K562 (cell line): ENCODE data around the gene RHBDD1. TPM values are rescaled to one million over a fixed set of nuclear protein-coding genes. Genes with fewer than 3 reads are reported as not detected.

Source experiments
- ATAC-seq: fragments of 200-7000 bp; cut with Tn5 transposase; 3 replicates; pipeline ENCODE4 v1.9.1; 2020; ENCODE audit warnings: moderate library complexity
- BruUV-seq: library from RNA; stranded (reverse); fragments of 400-500 nt; replicated peaks from 2 replicates; lab custom pipeline; 2021; lab: Mats Ljungman, UMichigan
- CTCF ChIA-PET: fragments of 300-600 bp; formaldehyde crosslinking; extraction: SDS; loops from one replicate; lab custom pipeline; 2021; ENCODE audit warnings: low intra/inter-chr PET ratio; lab: Yijun Ruan, JAX
- POLR2A ChIA-PET: fragments of 300-600, 350-650 bp; sonication (Branson Sonifier 250); formaldehyde crosslinking; extraction: SDS; loops from one replicate; lab custom pipeline; 2021; ENCODE audit warnings: antibody characterized with exemption, inconsistent platforms; lab: Yijun Ruan, JAX
- DNase-seq, 4 experiments: peaks; one replicate each; pipeline versions ENCODE4 v3.0.0 to v3.0.0-alpha.2; 2011 to 2018; ENCODE audit warnings: low spot score in 3 of 4, mixed read lengths in 3 of 4; ENCODE audit errors: extremely low read depth in 1 of 4
- FAIRE-seq: peaks from 2 replicates; lab custom pipeline; 2011; peaks lifted over from hg19 to GRCh38; lab: Jason Lieb, UNC
- H2AFZ ChIP-seq: 2 replicates; pipeline ENCODE4 v1.6.0; 2011; ENCODE audit warnings: low read depth, low read length, control low read depth, inconsistent platforms
- H3K27ac ChIP-seq: fragments of 200-600 bp; 3 replicates; pipeline ENCODE4 v1.8.0; 2011; ENCODE audit warnings: low read depth, mild to moderate bottlenecking, control low read depth, inconsistent platforms, low read length, moderate library complexity, mixed read lengths; ENCODE audit errors: extremely low read depth
- H3K27me3 ChIP-seq, 2 experiments: fragments of 300-600 bp in 1 of 2; 2 replicates in 1 of 2; 3 replicates in 1 of 2; pipeline versions ENCODE4 v1.6.0 to v1.8.0; 2011; ENCODE audit warnings: inconsistent platforms in 2 of 2, low read length in 2 of 2, mild to moderate bottlenecking in 1 of 2, mixed read lengths in 1 of 2, moderate library complexity in 1 of 2; ENCODE audit not compliant: control insufficient read depth in 2 of 2, insufficient read depth in 2 of 2
- H3K36me3 ChIP-seq: fragments of 300-600 bp; 3 replicates; pipeline ENCODE4 v1.8.0; 2011; ENCODE audit warnings: mild to moderate bottlenecking, low read length, inconsistent platforms; ENCODE audit not compliant: control insufficient read depth, insufficient read depth
- H3K4me1 ChIP-seq, 2 experiments: fragments of 200-600 bp in 1 of 2; replicated peaks in 1 of 2; 2 replicates in 1 of 2; 3 replicates in 1 of 2; pipeline versions ENCODE4 v1.5.1 to v1.8.0; 2011; ENCODE audit warnings: inconsistent platforms in 2 of 2, low read length in 2 of 2, mild to moderate bottlenecking in 1 of 2, mixed read lengths in 1 of 2, moderate library complexity in 1 of 2; ENCODE audit not compliant: control insufficient read depth in 2 of 2, insufficient read depth in 2 of 2
- H3K4me2 ChIP-seq: 2 replicates; pipeline ENCODE4 v1.6.1; 2011; ENCODE audit warnings: low read length, control low read depth, inconsistent platforms, mixed read lengths; ENCODE audit not compliant: insufficient read depth
- H3K4me3 ChIP-seq: fragments of 200-600 bp; sonication (generic), shearing (Covaris generic); 2 replicates; pipeline ENCODE4 v1.5.1; 2016; ENCODE audit warnings: control low read depth, inconsistent platforms
- H3K79me2 ChIP-seq: fragments of 200-600 bp; 3 replicates; pipeline ENCODE4 v1.8.0; 2011; ENCODE audit warnings: low read length, inconsistent platforms; ENCODE audit not compliant: control insufficient read depth, insufficient read depth
- H3K9ac ChIP-seq, 2 experiments: 2 replicates each; pipeline versions ENCODE4 v1.6.0 to v1.6.1; 2011; ENCODE audit warnings: low read depth in 2 of 2, low read length in 2 of 2, control low read depth in 1 of 2, inconsistent platforms in 1 of 2, mild to moderate bottlenecking in 1 of 2, mixed read lengths in 1 of 2; ENCODE audit not compliant: insufficient read depth in 1 of 2
- H3K9me1 ChIP-seq: one replicate; pipeline ENCODE4 v1.6.0; 2011; ENCODE audit warnings: inconsistent platforms, mild to moderate bottlenecking, low read length, moderate library complexity; ENCODE audit not compliant: control insufficient read depth, insufficient read depth
- H3K9me3 ChIP-seq: replicated peaks from 2 replicates; pipeline ENCODE4 v1.5.1; 2011; ENCODE audit warnings: low read depth, low read length, inconsistent platforms; ENCODE audit not compliant: control insufficient read depth, insufficient read depth
- H4K20me1 ChIP-seq: replicated peaks from 2 replicates; pipeline ENCODE4 v1.6.1; 2011; ENCODE audit warnings: low read length, inconsistent platforms, mixed read lengths; ENCODE audit not compliant: control insufficient read depth, insufficient read depth
- C11orf30 ChIP-seq: fragments of 450-650 bp; IDR thresholded peaks from 2 replicates; pipeline ENCODE4 v1.6.1; 2016; ENCODE audit warnings: low read depth, mild to moderate bottlenecking
- CBX8 ChIP-seq: fragments of 200-600 bp; sonication (generic); IDR thresholded peaks from 2 replicates; pipeline ENCODE4 v1.6.1; 2012; ENCODE audit warnings: borderline replicate concordance, mixed run types, low read depth, mild to moderate bottlenecking, moderate library complexity, mixed read lengths, low read length, control low read depth, inconsistent platforms; ENCODE audit not compliant: poor library complexity, severe bottlenecking; ENCODE audit errors: extremely low read depth
- E2F1 ChIP-seq: sonication (generic); formaldehyde crosslinking; IDR thresholded peaks from 2 replicates; pipeline ENCODE4 v1.8.1; 2023; ENCODE audit warnings: mild to moderate bottlenecking, missing genetic modification reagents, moderate library complexity
- HOXB6 ChIP-seq: fragments of 250-450 bp; sonication (Bioruptor Pico); IDR thresholded peaks from 2 replicates; pipeline ENCODE4 v1.5.1; 2022; ENCODE audit warnings: mild to moderate bottlenecking, borderline replicate concordance
- KLF10 ChIP-seq: fragments of 250-450 bp; sonication (Bioruptor Pico); IDR thresholded peaks from 2 replicates; pipeline ENCODE4 v1.6.1; 2021; ENCODE audit warnings: matching md5 sums
- WGBS: fragments of 100-300 bp; shearing (Covaris generic); methylation state at CpG from one replicate; pipeline ENCODE4 v1.1.6; 2016; ENCODE audit warnings: low coverage, mixed read lengths; ENCODE audit not compliant: insufficient coverage; ENCODE audit errors: missing lambda C conversion rate; 5-methylcytosine and 5-hydroxymethylcytosine counted together
- in situ Hi-C: fragments of 300-500 bp; cut with MboI; formaldehyde crosslinking; loops from 4 replicates; pipeline ENCODE4 v1.15.0; 2018; ENCODE audit warnings: inconsistent platforms, mixed read lengths
- intact Hi-C: fragments of 100-400 bp; cut with micrococcal nuclease; formaldehyde crosslinking; loops from 2 replicates; pipeline ENCODE4 v1.14.2; 2022
- polyA plus RNA-seq, 8 experiments: library from polyadenylated mRNA; depleted of rRNA in 4 of 8; stranded (reverse) in 5 of 8; unstranded in 3 of 8; fragments of >200 nt; fragmentation: Nextera tagmentation in 2 of 8; fragmentation: Illumina TruSeq in 1 of 8; extraction: Ambion mirVana in 2 of 8; extraction: Trizol in 1 of 8; gene quantifications; 2 replicates each; pipeline versions ENCODE4 v1.2.1 to v1.2.3, GENCODE V29; 2011 to 2014; ENCODE audit warnings: inconsistent platforms in 1 of 8, missing spikeins in 1 of 8
- total RNA-seq, 7 experiments: library from RNA; depleted of rRNA in 6 of 7; stranded (reverse); fragments of >200 nt in 6 of 7; fragmentation: Illumina TruSeq in 2 of 7; extraction: Trizol in 2 of 7; gene quantifications; 2 replicates each; pipeline versions ENCODE4 v1.2.1 to v1.2.3, GENCODE V29; 2011 to 2021; ENCODE audit warnings: low replicate concordance in 1 of 7

RHBDD1 gene
- total and polyA plus RNA-seq, 9 of the 15 experiments (the other 6 are each of a cell fraction or from before 2014, with no cell fraction given), result 4.8 to 34.8 (median 15.6) TPM

GRCh38 chr2:226798422-226799210 lies 37.2 kb upstream of the RHBDD1 start:
- no peaks in the 10 kb centered on the region for H3K9me3 ChIP-seq
- H3K4me2 ChIP-seq, result no peak overlapping the region
- BruUV-seq, result no TSS peak
- peak overlapping the region in 1 of 2 experiments; percentile 85; a peak in 2 of 4 replicates for H3K9ac ChIP-seq
- peak overlapping the region; percentile 43; the same call in 1 of the 2 replicates for H3K4me3 ChIP-seq
- no peaks in the 10 kb centered on the region for H3K36me3 ChIP-seq
- no peaks in the 10 kb centered on the region for H3K79me2 ChIP-seq
- no peak overlapping the region; the same call in 1 of the 2 replicates for H2AFZ ChIP-seq
- H3K4me1 ChIP-seq, result peaks cover 0 to 28% of the 10 kb centered on the region in 2 experiments; a peak in 2 of 5 replicates
- H3K27ac ChIP-seq, result no peak overlapping the region
- TF ChIP-seq E2F1 (no peak), C11orf30 (no peak), CBX8 (no peak), HOXB6 (CRISPR knock-in tag) (no peak), KLF10 (CRISPR knock-in tag) (no peak)
- ChIA-PET POLR2A (no interaction called here), CTCF (interaction anchor here (0.6 kb wide), 1 partner anchor 909 kb away, joined by 3 read pairs; no protein-coding TSS in a partner anchor)
- WGBS, result 98% methylated on average over 11 of the region's 80 CpGs
- intact Hi-C loops (no loop called here), in situ Hi-C loops (no loop called here)
- no peak for ATAC-seq
- DNase-seq, result no peak
- H3K9me1 ChIP-seq, result no peaks in the 10 kb centered on the region
- H4K20me1 ChIP-seq, result no peaks in the 10 kb centered on the region
- H3K27me3 ChIP-seq, result peaks cover 0 to 5% of the 10 kb centered on the region in 2 experiments; a peak in 1 of 5 replicates
- FAIRE-seq, result no peak
